IMR-90 (cell line): ENCODE results near the gene FCHSD2. TPM values are rescaled to one million over a fixed set of nuclear protein-coding genes. Genes with fewer than 3 reads are reported as not detected.

ENCODE experiments used
- ATAC-seq: fragments of 200-7000 bp; cut with Tn5 transposase; 2 replicates; pipeline ENCODE4 v1.9.1; 2020; ENCODE audit warnings: low read depth, mild to moderate bottlenecking, moderate library complexity
- BruUV-seq: library from RNA; stranded (reverse); fragments of 400-500 nt; replicated peaks from 2 replicates; lab custom pipeline; 2021; lab: Mats Ljungman, UMichigan
- CTCF ChIA-PET: fragments of 300-600 bp; formaldehyde crosslinking; extraction: SDS; loops from one replicate; lab custom pipeline; 2021; ENCODE audit warnings: antibody characterized with exemption; lab: Yijun Ruan, JAX
- POLR2A ChIA-PET: fragments of 300-600 bp; sonication (Branson Sonifier 250); formaldehyde crosslinking; loops from one replicate; lab custom pipeline; 2022; ENCODE audit warnings: antibody characterized with exemption; ENCODE audit not compliant: unreplicated experiment; lab: Charles Lee
- DNase-seq: peaks from one replicate; pipeline ENCODE4 v3.0.0; 2013
- H2AFZ ChIP-seq: replicated peaks from 2 replicates; pipeline ENCODE3; 2013; ENCODE audit warnings: low read length, mild to moderate bottlenecking; ENCODE audit not compliant: poor library complexity
- H2AK5ac ChIP-seq: 2 replicates; pipeline ENCODE4 v1.6.1; 2013; ENCODE audit warnings: low read depth, low read length, inconsistent platforms
- H2AK9ac ChIP-seq: replicated peaks from 2 replicates; pipeline ENCODE3; 2013; ENCODE audit warnings: mild to moderate bottlenecking, low read depth, low read length, moderate library complexity; ENCODE audit not compliant: poor library complexity
- H2BK120ac ChIP-seq: 2 replicates; pipeline ENCODE4 v1.6.1; 2013; ENCODE audit warnings: low read depth, low read length, inconsistent platforms
- H2BK15ac ChIP-seq: 3 replicates; pipeline ENCODE4 v1.6.1; 2013; ENCODE audit warnings: low read depth, low read length, inconsistent platforms
- H2BK20ac ChIP-seq: 2 replicates; pipeline ENCODE4 v1.6.1; 2013; ENCODE audit warnings: low read depth, mild to moderate bottlenecking, inconsistent platforms, low read length, moderate library complexity
- H2BK5ac ChIP-seq: 2 replicates; pipeline ENCODE4 v1.6.1; 2013; ENCODE audit warnings: mild to moderate bottlenecking, low read depth, low read length, inconsistent platforms; ENCODE audit not compliant: poor library complexity, severe bottlenecking
- H3K14ac ChIP-seq: replicated peaks from 2 replicates; pipeline ENCODE4 v1.6.1; 2013; ENCODE audit warnings: low read depth, low read length, inconsistent platforms
- H3K18ac ChIP-seq: 2 replicates; pipeline ENCODE4 v1.6.1; 2013; ENCODE audit warnings: low read depth, low read length, control low read depth
- H3K23ac ChIP-seq: 2 replicates; pipeline ENCODE4 v1.6.1; 2013; ENCODE audit warnings: low read depth, low read length, inconsistent platforms
- H3K27ac ChIP-seq: 2 replicates; pipeline ENCODE4 v1.5.1; 2013; ENCODE audit warnings: mild to moderate bottlenecking, control low read depth, low read length; ENCODE audit not compliant: insufficient read depth
- H3K27me3 ChIP-seq: 2 replicates; pipeline ENCODE4 v1.6.1; 2013; ENCODE audit warnings: low read length; ENCODE audit not compliant: control insufficient read depth, insufficient read depth
- H3K36me3 ChIP-seq: 2 replicates; pipeline ENCODE4 v1.6.1; 2013; ENCODE audit warnings: low read length, mixed read lengths; ENCODE audit not compliant: control insufficient read depth, insufficient read depth
- H3K4ac ChIP-seq: 2 replicates; pipeline ENCODE4 v1.6.1; 2013; ENCODE audit warnings: low read depth, low read length, inconsistent platforms
- H3K4me1 ChIP-seq: 2 replicates; pipeline ENCODE4 v1.6.1; 2013; ENCODE audit warnings: low read length, mixed read lengths; ENCODE audit not compliant: control insufficient read depth, insufficient read depth
- H3K4me2 ChIP-seq: 2 replicates; pipeline ENCODE4 v1.6.1; 2013; ENCODE audit warnings: low read depth, mild to moderate bottlenecking, control low read depth, low read length, moderate library complexity
- H3K4me3 ChIP-seq: 2 replicates; pipeline ENCODE4 v1.5.1; 2013; ENCODE audit warnings: low read depth, mild to moderate bottlenecking, control low read depth, low read length, moderate library complexity; ENCODE audit not compliant: insufficient read depth
- H3K56ac ChIP-seq: 2 replicates; pipeline ENCODE4 v1.6.1; 2013; ENCODE audit warnings: low read length, inconsistent platforms; ENCODE audit not compliant: insufficient read depth; ENCODE audit errors: extremely low read depth
- H3K79me1 ChIP-seq, 2 experiments: 2 replicates each; pipeline ENCODE4 v1.6.1; 2013; ENCODE audit warnings: low read length in 2 of 2, inconsistent platforms in 1 of 2, low read depth in 1 of 2
- H3K9ac ChIP-seq: 2 replicates; pipeline ENCODE4 v1.6.1; 2013; ENCODE audit warnings: low read depth, low read length, control low read depth
- H3K9me1 ChIP-seq: 2 replicates; pipeline ENCODE4 v1.6.1; 2013; ENCODE audit warnings: low read length, inconsistent platforms; ENCODE audit not compliant: insufficient read depth
- H3K9me3 ChIP-seq: 2 replicates; pipeline ENCODE4 v1.6.1; 2013; ENCODE audit warnings: low read length; ENCODE audit not compliant: control insufficient read depth, insufficient read depth
- H4K20me1 ChIP-seq: 2 replicates; pipeline ENCODE4 v1.6.1; 2013; ENCODE audit warnings: low read length, inconsistent platforms; ENCODE audit not compliant: insufficient read depth
- H4K5ac ChIP-seq: 2 replicates; pipeline ENCODE4 v1.6.1; 2013; ENCODE audit warnings: mild to moderate bottlenecking, low read depth, low read length, control low read depth
- H4K8ac ChIP-seq, 2 experiments: 2 replicates each; pipeline ENCODE4 v1.6.1; 2013; ENCODE audit warnings: low read depth in 2 of 2, low read length in 2 of 2, control low read depth in 1 of 2, inconsistent platforms in 1 of 2
- H4K91ac ChIP-seq: 2 replicates; pipeline ENCODE4 v1.6.1; 2013; ENCODE audit warnings: low read depth, low read length, inconsistent platforms; ENCODE audit not compliant: insufficient read depth
- BHLHE40 ChIP-seq: fragments of 150-350 bp; IDR thresholded peaks from 2 replicates; pipeline ENCODE4 v1.6.1; 2016; ENCODE audit warnings: mild to moderate bottlenecking, low read depth, low read length
- CEBPB ChIP-seq: IDR thresholded peaks from 2 replicates; pipeline ENCODE4 v1.6.1; 2012; ENCODE audit warnings: low read depth, low read length, improper control_type of control experiment
- CHD1 ChIP-seq: IDR thresholded peaks from 2 replicates; pipeline ENCODE4 v1.6.1; 2012; ENCODE audit warnings: low read depth, low read length, improper control_type of control experiment
- ELK1 ChIP-seq: fragments of 150-350 bp; IDR thresholded peaks from 2 replicates; pipeline ENCODE4 v1.6.1; 2016; ENCODE audit warnings: low read depth, mild to moderate bottlenecking, low read length, moderate library complexity, borderline replicate concordance
- FOS ChIP-seq: fragments of 150-350 bp; IDR thresholded peaks from 2 replicates; pipeline ENCODE4 v1.6.1; 2016; ENCODE audit warnings: low read depth, low read length
- MAFK ChIP-seq: IDR thresholded peaks from 2 replicates; pipeline ENCODE4 v1.6.1; 2012; ENCODE audit warnings: low read depth, low read length, improper control_type of control experiment
- MAZ ChIP-seq: IDR thresholded peaks from 2 replicates; pipeline ENCODE4 v1.6.1; 2012; ENCODE audit warnings: low read depth, mild to moderate bottlenecking, low read length, improper control_type of control experiment, moderate library complexity, borderline replicate concordance
- MXI1 ChIP-seq: IDR thresholded peaks from 2 replicates; pipeline ENCODE4 v1.6.1; 2012; ENCODE audit warnings: low read depth, mild to moderate bottlenecking, low read length, moderate library complexity, borderline replicate concordance
- NFE2L2 ChIP-seq: fragments of 150-350 bp; IDR thresholded peaks from 2 replicates; pipeline ENCODE4 v1.6.1; 2016; ENCODE audit warnings: low read depth, mild to moderate bottlenecking, low read length
- POLR2A ChIP-seq: IDR thresholded peaks from 2 replicates; pipeline ENCODE4 v1.6.1; 2012; ENCODE audit warnings: mild to moderate bottlenecking, low read depth, low read length
- RAD21 ChIP-seq: IDR thresholded peaks from 2 replicates; pipeline ENCODE4 v1.6.1; 2012; ENCODE audit warnings: low read length, improper control_type of control experiment
- RCOR1 ChIP-seq: IDR thresholded peaks from 2 replicates; pipeline ENCODE4 v1.6.1; 2012; ENCODE audit warnings: mild to moderate bottlenecking, low read length, improper control_type of control experiment; ENCODE audit not compliant: insufficient replicate concordance
- RFX5 ChIP-seq: IDR thresholded peaks from 2 replicates; pipeline ENCODE4 v1.8.0; 2012; ENCODE audit warnings: low read depth, mild to moderate bottlenecking, low read length, moderate library complexity
- SMC3 ChIP-seq: fragments of 150-350 bp; IDR thresholded peaks from 2 replicates; pipeline ENCODE4 v1.6.1; 2016; ENCODE audit warnings: low read depth, mild to moderate bottlenecking, antibody characterized with exemption, low read length, moderate library complexity
- USF2 ChIP-seq: fragments of 150-350 bp; IDR thresholded peaks from 2 replicates; pipeline ENCODE4 v1.6.1; 2017; ENCODE audit warnings: mild to moderate bottlenecking, antibody characterized with exemption, low read length, low read depth
- dilution Hi-C: fragments of 300-500 bp; cut with HindIII; formaldehyde crosslinking; loops from one replicate; pipeline ENCODE4 v1.14.3; 2018; ENCODE audit warnings: low sequenced_read_pairs; ENCODE audit not compliant: unreplicated experiment
- in situ Hi-C: fragments of 300-500 bp; cut with MboI; formaldehyde crosslinking; loops from 3 replicates; pipeline ENCODE4 v1.14.3; 2019; ENCODE audit warnings: low sequenced_read_pairs, inconsistent platforms, mixed read lengths
- intact Hi-C: fragments of 100-400 bp; cut with micrococcal nuclease; formaldehyde crosslinking; loops from 2 replicates; pipeline ENCODE4 v1.10.0; 2022
- polyA plus RNA-seq, 3 experiments: library from polyadenylated mRNA; depleted of rRNA; stranded (reverse); fragments of >200 nt; gene quantifications; 2 replicates each; pipeline ENCODE4 v1.2.3, GENCODE V29; 2012; ENCODE audit warnings: low replicate concordance in 1 of 3
- total RNA-seq: library from RNA; depleted of rRNA; stranded (reverse); fragments of >200 nt; gene quantifications from 2 replicates; pipeline ENCODE4 v1.2.3, GENCODE V29; 2012
- TF ChIP-seq, protein P1 (sequence below): conservative IDR thresholded peaks from 2 replicates; pipeline ENCODE4 v1.5.1; 2012; ENCODE audit warnings: mild to moderate bottlenecking, low read depth, low read length, improper control_type of control experiment

The FCHSD2 gene
- total and polyA plus RNA-seq, 2 of the 4 experiments (the other 2 are of a cell fraction) = 5.9 to 18.7 TPM

DNA sequence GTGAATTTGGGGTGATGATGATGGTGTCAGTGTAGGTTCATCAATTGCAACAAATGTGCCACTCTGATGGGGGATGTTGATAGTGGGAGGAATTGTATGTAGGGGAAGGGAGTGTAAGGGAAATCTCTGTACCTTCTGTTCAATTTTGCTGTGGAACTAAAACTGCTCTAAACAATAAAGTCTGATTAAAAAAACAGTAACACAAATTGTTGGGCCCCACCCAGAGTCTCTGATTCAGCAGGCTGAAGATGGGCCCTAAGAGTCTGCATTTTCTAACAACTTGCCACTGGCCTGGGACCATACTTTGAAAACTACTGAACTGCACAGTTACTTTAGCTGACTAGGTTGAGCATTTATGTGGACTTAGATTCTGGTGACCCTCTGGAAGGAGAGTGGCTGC, 214.7 kb downstream of the FCHSD2 start:
- Histone ChIP-seq H2BK5ac (no peak overlapping the region), H4K8ac (no peak overlapping the region), H2BK20ac (no peak overlapping the region), H3K9me1 (0 out of 2 replicates have a peak, but pooled peaks cover 3% of the 10 kb centered on the region), H3K79me1 (peaks cover 4 to 23% of the 10 kb centered on the region in 2 experiments; a peak in 3 of 4 replicates), H3K4ac (no peak overlapping the region), H4K20me1 (peaks cover 10% of the 10 kb centered on the region; the same call in 1 of the 2 replicates), H3K9ac (no peak overlapping the region), H3K4me3 (no peak overlapping the region), H2BK120ac (no peak overlapping the region), H3K56ac (no peak overlapping the region), H3K27me3 (no peaks in the 10 kb centered on the region), H3K23ac (no peak overlapping the region), H3K9me3 (no peaks in the 10 kb centered on the region), H2BK15ac (no peak overlapping the region), H4K91ac (no peak overlapping the region), H3K27ac (no peak overlapping the region), H3K36me3 (no peaks in the 10 kb centered on the region), H3K18ac (no peak overlapping the region), H2AK9ac (no peak overlapping the region), H2AK5ac (no peak overlapping the region), H3K4me2 (no peak overlapping the region), H2AFZ (no peak overlapping the region), H4K5ac (no peak overlapping the region), H3K4me1 (peaks cover 3% of the 10 kb centered on the region), H3K14ac (no peak overlapping the region)
- ChIA-PET POLR2A (no interaction called here), CTCF (interaction anchor here (1.0 kb wide), 1 partner anchor 13 kb away, joined by 3 read pairs; no protein-coding TSS in a partner anchor)
- in situ Hi-C loops (no loop called here), intact Hi-C loops (no loop called here), dilution Hi-C loops (no loop called here)
- no TSS peak for BruUV-seq
- no peak for ATAC-seq
- no peak for DNase-seq
- TF ChIP-seq CHD1 = no peak
- TF ChIP-seq RFX5 = no peak
- no peak for TF ChIP-seq MAFK
- TF ChIP-seq CEBPB = no peak
- no peak for TF ChIP-seq ELK1
- no peak for TF ChIP-seq SMC3
- TF ChIP-seq RCOR1 = no peak
- TF ChIP-seq RAD21 = no peak
- TF ChIP-seq BHLHE40 = no peak
- no peak for TF ChIP-seq MAZ
- TF ChIP-seq MXI1 = no peak
- no peak for TF ChIP-seq USF2
- TF ChIP-seq, protein P1, sequence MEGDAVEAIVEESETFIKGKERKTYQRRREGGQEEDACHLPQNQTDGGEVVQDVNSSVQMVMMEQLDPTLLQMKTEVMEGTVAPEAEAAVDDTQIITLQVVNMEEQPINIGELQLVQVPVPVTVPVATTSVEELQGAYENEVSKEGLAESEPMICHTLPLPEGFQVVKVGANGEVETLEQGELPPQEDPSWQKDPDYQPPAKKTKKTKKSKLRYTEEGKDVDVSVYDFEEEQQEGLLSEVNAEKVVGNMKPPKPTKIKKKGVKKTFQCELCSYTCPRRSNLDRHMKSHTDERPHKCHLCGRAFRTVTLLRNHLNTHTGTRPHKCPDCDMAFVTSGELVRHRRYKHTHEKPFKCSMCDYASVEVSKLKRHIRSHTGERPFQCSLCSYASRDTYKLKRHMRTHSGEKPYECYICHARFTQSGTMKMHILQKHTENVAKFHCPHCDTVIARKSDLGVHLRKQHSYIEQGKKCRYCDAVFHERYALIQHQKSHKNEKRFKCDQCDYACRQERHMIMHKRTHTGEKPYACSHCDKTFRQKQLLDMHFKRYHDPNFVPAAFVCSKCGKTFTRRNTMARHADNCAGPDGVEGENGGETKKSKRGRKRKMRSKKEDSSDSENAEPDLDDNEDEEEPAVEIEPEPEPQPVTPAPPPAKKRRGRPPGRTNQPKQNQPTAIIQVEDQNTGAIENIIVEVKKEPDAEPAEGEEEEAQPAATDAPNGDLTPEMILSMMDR = no peak
- no peak for TF ChIP-seq NFE2L2
- TF ChIP-seq POLR2A = no peak
- no peak for TF ChIP-seq FOS
